Vagina (tissue), 2 donors: ENCODE data around the gene TMEM89. TPM values are rescaled to one million over a fixed set of nuclear protein-coding genes. Genes with fewer than 3 reads are reported as not detected.

Experiments used
- DNase-seq, 2 donors: peaks; one replicate each; pipeline ENCODE4 v3.0.0-alpha.2; 2017; ENCODE audit errors: extremely low spot score in 2 of 2
- H3K27ac ChIP-seq: fragments of 200-600 bp; sonication (generic); one replicate; pipeline ENCODE4 v1.5.1; 2019
- H3K27me3 ChIP-seq: fragments of 200-600 bp; sonication (generic); one replicate; pipeline ENCODE4 v1.5.1; 2019
- H3K36me3 ChIP-seq, 2 donors: fragments of 200-600 bp; sonication (generic); one replicate each; pipeline ENCODE4 v1.5.1; 2017 to 2019
- H3K4me1 ChIP-seq: fragments of 200-600 bp; sonication (generic); one replicate; pipeline ENCODE4 v1.5.1; 2019
- H3K4me3 ChIP-seq, 2 donors: fragments of 200-600 bp; sonication (generic); 1 replicate in 1 of 2; 2 replicates in 1 of 2; pipeline ENCODE4 v1.5.1; 2016 to 2019
- H3K9me3 ChIP-seq: fragments of 200-600 bp; sonication (generic); one replicate; pipeline ENCODE4 v1.5.1; 2019
- POLR2A ChIP-seq, 2 donors: fragments of 450-650 bp; IDR thresholded peaks; one replicate each; pipeline ENCODE4 v1.6.1; 2017; ENCODE audit warnings: antibody characterized with exemption in 2 of 2, mild to moderate bottlenecking in 2 of 2, moderate library complexity in 2 of 2
- POLR2AphosphoS5 ChIP-seq, 2 donors: sonication (generic); formaldehyde crosslinking; IDR thresholded peaks; one replicate each; pipeline ENCODE4 v1.9.0; 2017; ENCODE audit warnings: antibody characterized with exemption in 2 of 2, mild to moderate bottlenecking in 2 of 2, low read depth in 1 of 2; ENCODE audit not compliant: insufficient read depth in 1 of 2
- intact Hi-C: fragments of 100-400 bp; cut with DNase I; formaldehyde crosslinking; loops from one replicate; pipeline ENCODE4 v1.15.1; 2023
- microRNA counts, 2 donors: library from miRNA; unstranded; fragments of <30 nt; microRNA quantifications; one replicate each; lab custom pipeline; 2016 to 2017
- microRNA-seq: library from miRNA; unstranded; fragments of <30 nt; microRNA quantifications from one replicate; pipeline ENCODE4, GENCODE V29; 2017; ENCODE audit warnings: borderline number of aligned reads, borderline replicate concordance
- total RNA-seq: library from RNA; depleted of rRNA; stranded (reverse); fragments of >200 nt; gene quantifications from one replicate; pipeline ENCODE4 v1.2.3, GENCODE V29; 2016
- TF ChIP-seq, protein P1 (sequence below), 3 experiments: fragments of 450-650 bp in 2 of 3; fragments of 200-600 bp in 1 of 3; sonication (generic) in 1 of 3; IDR thresholded peaks; one replicate each; pipeline ENCODE4 v1.5.1; 2017 to 2019; ENCODE audit warnings: antibody characterized with exemption in 3 of 3, mild to moderate bottlenecking in 2 of 3, moderate library complexity in 2 of 3

TMEM89 gene
- total RNA-seq, 1 donor from 2014 or later = not detected

DNA sequence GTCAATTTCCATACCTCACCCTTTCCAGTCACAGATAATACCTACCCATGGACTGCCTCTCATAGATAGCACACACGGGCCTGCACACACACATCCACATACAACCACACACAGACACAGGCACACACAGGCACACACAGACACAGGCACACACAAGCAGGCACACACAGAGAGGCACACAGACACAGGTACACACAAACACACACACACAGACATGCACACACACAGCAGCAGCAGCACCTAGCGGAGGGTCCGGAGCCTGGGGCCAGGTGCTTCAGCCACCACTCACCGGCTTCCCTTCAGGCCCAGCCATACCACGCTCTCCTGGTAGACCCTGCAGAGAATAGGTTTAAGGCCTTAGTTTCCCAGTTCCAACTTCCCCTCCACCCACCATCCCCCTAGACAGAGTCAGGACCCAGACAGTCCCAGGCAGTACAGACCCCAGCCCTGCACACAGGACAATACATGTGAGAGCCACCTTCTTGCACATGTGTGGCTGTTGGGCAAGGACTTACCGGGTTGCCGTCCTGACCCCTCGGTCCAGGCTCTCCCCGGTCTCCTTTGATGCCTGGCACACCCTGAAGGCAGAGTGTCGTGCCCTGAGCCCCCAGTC is 47.5 kb downstream of the TMEM89 start:
- DNase-seq = no peak
- peaks cover 0 to 12% of the 10 kb centered on the region in 2 donors for H3K36me3 ChIP-seq

DNA sequence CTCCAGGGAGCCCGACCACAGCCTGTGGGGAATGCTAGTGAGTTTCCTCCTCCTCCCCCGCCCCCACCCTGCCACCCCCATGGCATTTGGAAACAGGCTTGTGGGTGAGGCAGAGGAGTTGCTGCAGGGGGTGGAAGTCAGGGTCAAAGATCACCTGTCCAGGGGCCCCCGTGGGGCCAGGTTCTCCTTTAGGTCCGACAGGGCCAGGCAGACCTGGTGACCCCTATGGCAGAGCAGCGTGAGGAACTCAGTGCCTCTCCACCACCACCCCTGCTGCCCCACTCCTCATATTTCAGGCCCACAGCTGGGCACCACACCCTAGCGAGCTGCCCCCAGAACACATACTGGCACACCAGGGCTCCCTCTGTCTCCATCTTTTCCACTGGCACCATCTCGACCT is 49.1 kb downstream of the TMEM89 start:
- no peak for DNase-seq
- H3K4me1 ChIP-seq = no peaks in the 10 kb centered on the region
- H3K36me3 ChIP-seq = peaks cover 0 to 7% of the 10 kb centered on the region in 2 donors
- intact Hi-C loops = no loop called here
- H3K9me3 ChIP-seq = no peaks in the 10 kb centered on the region
- TF ChIP-seq, protein P1, sequence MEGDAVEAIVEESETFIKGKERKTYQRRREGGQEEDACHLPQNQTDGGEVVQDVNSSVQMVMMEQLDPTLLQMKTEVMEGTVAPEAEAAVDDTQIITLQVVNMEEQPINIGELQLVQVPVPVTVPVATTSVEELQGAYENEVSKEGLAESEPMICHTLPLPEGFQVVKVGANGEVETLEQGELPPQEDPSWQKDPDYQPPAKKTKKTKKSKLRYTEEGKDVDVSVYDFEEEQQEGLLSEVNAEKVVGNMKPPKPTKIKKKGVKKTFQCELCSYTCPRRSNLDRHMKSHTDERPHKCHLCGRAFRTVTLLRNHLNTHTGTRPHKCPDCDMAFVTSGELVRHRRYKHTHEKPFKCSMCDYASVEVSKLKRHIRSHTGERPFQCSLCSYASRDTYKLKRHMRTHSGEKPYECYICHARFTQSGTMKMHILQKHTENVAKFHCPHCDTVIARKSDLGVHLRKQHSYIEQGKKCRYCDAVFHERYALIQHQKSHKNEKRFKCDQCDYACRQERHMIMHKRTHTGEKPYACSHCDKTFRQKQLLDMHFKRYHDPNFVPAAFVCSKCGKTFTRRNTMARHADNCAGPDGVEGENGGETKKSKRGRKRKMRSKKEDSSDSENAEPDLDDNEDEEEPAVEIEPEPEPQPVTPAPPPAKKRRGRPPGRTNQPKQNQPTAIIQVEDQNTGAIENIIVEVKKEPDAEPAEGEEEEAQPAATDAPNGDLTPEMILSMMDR (IDR thresholded peaks at IDR 0.05) = no peak
- TF ChIP-seq POLR2AphosphoS5 (IDR thresholded peaks at IDR 0.05; ENCODE audit: insufficient read depth in 1 of 2, low read depth in 1 of 2) (no peak), POLR2A (IDR thresholded peaks at IDR 0.05) (no peak)
- no peak overlapping the region for H3K27ac ChIP-seq
- no peaks in the 10 kb centered on the region for H3K27me3 ChIP-seq
- no peak overlapping the region for H3K4me3 ChIP-seq

More for the DNA sequence above, 47.5 kb downstream of the TMEM89 start:
- no peaks in the 10 kb centered on the region for H3K4me1 ChIP-seq
- TF ChIP-seq, protein P1 (IDR thresholded peaks at IDR 0.05) = no peak
- TF ChIP-seq POLR2AphosphoS5 (IDR thresholded peaks at IDR 0.05; ENCODE audit: insufficient read depth in 1 of 2, low read depth in 1 of 2) = no peak
- TF ChIP-seq POLR2A (IDR thresholded peaks at IDR 0.05) = no peak
- no peak overlapping the region for H3K4me3 ChIP-seq
- H3K27me3 ChIP-seq = no peaks in the 10 kb centered on the region
- intact Hi-C loops = no loop called here
- no peaks in the 10 kb centered on the region for H3K9me3 ChIP-seq
- H3K27ac ChIP-seq = no peak overlapping the region

- no peak overlapping the region for H3K4me3 ChIP-seq
- H3K27me3 ChIP-seq = no peaks in the 10 kb centered on the region
- H3K4me1 ChIP-seq = no peaks in the 10 kb centered on the region
- TF ChIP-seq, protein P1 (IDR thresholded peaks at IDR 0.05) = no peak
- TF ChIP-seq POLR2A (IDR thresholded peaks at IDR 0.05) (no peak), POLR2AphosphoS5 (IDR thresholded peaks at IDR 0.05; ENCODE audit: insufficient read depth in 1 of 2, low read depth in 1 of 2) (no peak)
- no peak for DNase-seq
- no peak overlapping the region for H3K27ac ChIP-seq
- intact Hi-C loops = no loop called here
- peaks cover 0 to 7% of the 10 kb centered on the region in 2 donors for H3K36me3 ChIP-seq
- no peaks in the 10 kb centered on the region for H3K9me3 ChIP-seq
These were observed 49.6 kb downstream of the TMEM89 start for GRCh38 chr3:48571938-48572337.

MicroRNAs encoded within 50 kb of the gene (microRNA counts, 767-probe panel; counts per million panel counts)
- 238 to 261 counts per million in 2 donors for microRNA hsa-miR-711 (lab: Ali Mortazavi, UCI)

Small RNA genes within 50 kb of the gene (microRNA-seq; reads per million reads assigned to microRNA genes)
- gene MIR4793 = not detected
- not detected for gene MIR711

Other genes starting within 250 kb of the TMEM89 start
- not detected for gene FBXW12, start 249.6 kb downstream of the TMEM89 start, total RNA-seq
- gene PLXNB1, start 191.7 kb downstream of the TMEM89 start, total RNA-seq = 257 TPM
- 11.5 TPM for gene CCDC51, start 181.7 kb downstream of the TMEM89 start, total RNA-seq
- gene TMA7, start 181.5 kb downstream of the TMEM89 start, total RNA-seq = 251 TPM
- gene ATRIP, start 175.0 kb downstream of the TMEM89 start, total RNA-seq = 13.8 TPM
- 133 TPM for gene SHISA5, start 117.6 kb downstream of the TMEM89 start, total RNA-seq
- gene PFKFB4, start 65.0 kb downstream of the TMEM89 start, total RNA-seq = 7.4 TPM
- gene UCN2, start 58.0 kb downstream of the TMEM89 start, total RNA-seq = 5.2 TPM
- gene COL7A1, start 26.4 kb downstream of the TMEM89 start, total RNA-seq = 148 TPM
- 190 TPM for gene UQCRC1, start 12.1 kb downstream of the TMEM89 start, total RNA-seq
- 35.1 TPM for gene SLC26A6, start 13.7 kb upstream of the TMEM89 start, total RNA-seq
- 2.2 TPM for gene CELSR3, start 41.1 kb upstream of the TMEM89 start, total RNA-seq
- 45.9 TPM for gene NCKIPSD, start 64.1 kb upstream of the TMEM89 start, total RNA-seq
- 119 TPM for gene IP6K2, start 95.5 kb upstream of the TMEM89 start, total RNA-seq
- gene PRKAR2A, start 226.1 kb upstream of the TMEM89 start, total RNA-seq = 23.8 TPM